Measurements from ENCODE around the gene MAP4K2.

The MAP4K2 gene

GRCh38 chr11:64752175-64752970 is 50.6 kb downstream of the MAP4K2 start:
- H3K27ac ChIP-seq: no peak overlapping the region
- TF ChIP-seq CTCF (conservative IDR thresholded peaks at IDR 0.05) (no peak), ZFX (IDR thresholded peaks at IDR 0.05) (no peak)

- no peak for TF ChIP-seq ZFX (IDR thresholded peaks at IDR 0.05)
- TF ChIP-seq CTCF (conservative IDR thresholded peaks at IDR 0.05): no peak
- H3K27ac ChIP-seq: no peak overlapping the region
Observed at GRCh38 chr11:64751580-64751979, 51.4 kb downstream of the MAP4K2 start.

- H3K27ac ChIP-seq: no peak overlapping the region
- TF ChIP-seq ZFX (IDR thresholded peaks at IDR 0.05) (no peak), CTCF (conservative IDR thresholded peaks at IDR 0.05) (no peak)
Observed at GRCh38 chr11:64751136-64751535, 51.9 kb downstream of the MAP4K2 start.

- no peak overlapping the region for H3K27ac ChIP-seq
- TF ChIP-seq CTCF (conservative IDR thresholded peaks at IDR 0.05): no peak
- no peak for TF ChIP-seq ZFX (IDR thresholded peaks at IDR 0.05)
Observed at GRCh38 chr11:64750361-64751054, 52.5 kb downstream of the MAP4K2 start.

GRCh38 chr11:64747961-64748665 is 54.9 kb downstream of the MAP4K2 start:
- no peak overlapping the region for H3K27ac ChIP-seq
- TF ChIP-seq CTCF (conservative IDR thresholded peaks at IDR 0.05): no peak

- TF ChIP-seq CTCF (conservative IDR thresholded peaks at IDR 0.05) (no peak), ZFX (IDR thresholded peaks at IDR 0.05) (no peak)
Observed at GRCh38 chr11:64746486-64746885, 56.5 kb downstream of the MAP4K2 start.

More at GRCh38 chr11:64746486-64746885, 56.5 kb downstream of the MAP4K2 start:
- no peak overlapping the region for H3K27ac ChIP-seq

Measured in C4-2B (cell line).